ENCODE results near the gene MAP2.

The MAP2 gene

GRCh38 chr2:209713219-209713618, 289.4 kb downstream of the MAP2 start:
- TF ChIP-seq CTCF (IDR thresholded peaks at IDR 0.05; ENCODE audit: extremely low read depth, missing control alignments), result no peak
- DNase-seq (ENCODE audit: low spot score), result no peak

GRCh38 chr2:209719034-209719433, 295.2 kb downstream of the MAP2 start:
- DNase-seq (ENCODE audit: low spot score), result no peak
- no peak for TF ChIP-seq CTCF (IDR thresholded peaks at IDR 0.05; ENCODE audit: extremely low read depth, missing control alignments)

GRCh38 chr2:209721497-209721896, 297.6 kb downstream of the MAP2 start:
- TF ChIP-seq CTCF (IDR thresholded peaks at IDR 0.05; ENCODE audit: extremely low read depth, missing control alignments), result no peak
- DNase-seq (ENCODE audit: low spot score), result no peak

GRCh38 chr2:209726311-209726710, 302.5 kb downstream of the MAP2 start:
- TF ChIP-seq CTCF (IDR thresholded peaks at IDR 0.05; ENCODE audit: extremely low read depth, missing control alignments), result no peak
- DNase-seq (ENCODE audit: low spot score), result no peak

GRCh38 chr2:209727077-209727476, 303.2 kb downstream of the MAP2 start:
- TF ChIP-seq CTCF (IDR thresholded peaks at IDR 0.05; ENCODE audit: extremely low read depth, missing control alignments), result no peak
- DNase-seq (ENCODE audit: low spot score), result no peak

- no peak for DNase-seq (ENCODE audit: low spot score)
- TF ChIP-seq CTCF (IDR thresholded peaks at IDR 0.05; ENCODE audit: extremely low read depth, missing control alignments), result no peak
These were observed 311.0 kb downstream of the MAP2 start for GRCh38 chr2:209734805-209735204.

- no peak for DNase-seq (ENCODE audit: low spot score)
- no peak for TF ChIP-seq CTCF (IDR thresholded peaks at IDR 0.05; ENCODE audit: extremely low read depth, missing control alignments)
These were observed 318.1 kb downstream of the MAP2 start for GRCh38 chr2:209741953-209742352.

All from GM20000 (cell line).